Panc1 (cell line): ENCODE measurements around the gene IL17C. TPM values are rescaled to one million over a fixed set of nuclear protein-coding genes. Genes with fewer than 3 reads are reported as not detected.
A peak's percentile ranks its signal among the peaks of the same experiment; 100 is the strongest.

ENCODE experiments used
- ATAC-seq: fragments of 200-7000 bp; cut with Tn5 transposase; 2 replicates; pipeline ENCODE4 v1.9.1; 2020; ENCODE audit warnings: mild to moderate bottlenecking, moderate library complexity
- BruUV-seq: library from RNA; stranded (reverse); fragments of 400-500 nt; replicated peaks from 2 replicates; lab custom pipeline; 2021; lab: Mats Ljungman, UMichigan
- CTCF ChIA-PET: fragments of 300-600 bp; sonication (Branson Sonifier 250); formaldehyde crosslinking; loops from one replicate; lab custom pipeline; 2022; ENCODE audit warnings: antibody characterized with exemption; lab: Charles Lee
- POLR2A ChIA-PET: fragments of 300-600 bp; sonication (Branson Sonifier 250); formaldehyde crosslinking; loops from one replicate; lab custom pipeline; 2022; ENCODE audit warnings: antibody characterized with exemption; lab: Charles Lee
- DNase-seq: peaks from one replicate; pipeline ENCODE4 v3.0.0-alpha.2; 2010; ENCODE audit warnings: low read depth, low spot score
- H3K27ac ChIP-seq: 2 replicates; pipeline ENCODE4 v1.5.1; 2011; ENCODE audit warnings: mild to moderate bottlenecking, low read length, inconsistent platforms
- H3K27me3 ChIP-seq: fragments of 200-500 bp; sonication (Bioruptor generic); 2 replicates; pipeline ENCODE4 v1.6.0; 2014; ENCODE audit warnings: low read length, inconsistent platforms; ENCODE audit not compliant: control insufficient read depth, insufficient read depth
- H3K36me3 ChIP-seq: fragments of 200-500 bp; sonication (Bioruptor generic); 2 replicates; pipeline ENCODE4 v1.5.1; 2014; ENCODE audit warnings: inconsistent platforms, mild to moderate bottlenecking, low read length, moderate library complexity; ENCODE audit not compliant: control insufficient read depth, insufficient read depth
- H3K4me1 ChIP-seq: 2 replicates; pipeline ENCODE4 v1.5.1; 2011; ENCODE audit warnings: inconsistent platforms, mild to moderate bottlenecking, low read length, moderate library complexity; ENCODE audit not compliant: control insufficient read depth, insufficient read depth
- H3K4me3 ChIP-seq, 2 experiments: 2 replicates each; pipeline ENCODE4 v1.5.1; 2011 to 2012; ENCODE audit warnings: low read depth in 2 of 2, low read length in 2 of 2, mild to moderate bottlenecking in 2 of 2, inconsistent platforms in 1 of 2, moderate library complexity in 1 of 2
- H3K9me3 ChIP-seq: fragments of 200-500 bp; sonication (Bioruptor generic); 2 replicates; pipeline ENCODE4 v1.5.1; 2014; ENCODE audit warnings: low read depth, mild to moderate bottlenecking, inconsistent platforms, low read length, moderate library complexity; ENCODE audit not compliant: control insufficient read depth, insufficient read depth
- CTCF ChIP-seq: fragments of 450-650 bp; IDR thresholded peaks from 2 replicates; pipeline ENCODE4 v1.5.1; 2017; ENCODE audit warnings: mild to moderate bottlenecking
- POLR2AphosphoS5 ChIP-seq: IDR thresholded peaks from 2 replicates; pipeline ENCODE4 v1.6.1; 2012; ENCODE audit warnings: mild to moderate bottlenecking, low read depth, low read length, moderate library complexity
- SIN3A ChIP-seq: IDR thresholded peaks from 2 replicates; pipeline ENCODE4 v1.6.1; 2012; ENCODE audit warnings: low read depth, mild to moderate bottlenecking, low read length, moderate library complexity, borderline replicate concordance; ENCODE audit not compliant: insufficient read depth
- TCF7L2 ChIP-seq: IDR thresholded peaks from 2 replicates; pipeline ENCODE4 v1.6.1; 2011; ENCODE audit warnings: mild to moderate bottlenecking, low read depth, low read length, inconsistent platforms
- in situ Hi-C: cut with HindIII; loops from 2 replicates; pipeline ENCODE4 v1.10.0; 2016; ENCODE audit warnings: low sequenced_read_pairs, low pct_unique_long_range_greater_than_20kb
- intact Hi-C: fragments of 100-400 bp; cut with micrococcal nuclease; formaldehyde crosslinking; loops from one replicate; pipeline ENCODE4 v1.10.0; 2022; ENCODE audit not compliant: unreplicated experiment
- total RNA-seq: library from RNA; stranded (reverse); gene quantifications from one replicate; pipeline ENCODE4 v1.2.1, GENCODE V29; 2021; ENCODE audit not compliant: unreplicated experiment
- TF ChIP-seq, protein P1 (sequence below), 2 experiments: IDR thresholded peaks; 2 replicates each; pipeline ENCODE4 v1.6.1; 2011 to 2012; ENCODE audit warnings: low read depth in 2 of 2, control low read depth in 1 of 2, low read length in 1 of 2, mild to moderate bottlenecking in 1 of 2, moderate library complexity in 1 of 2; ENCODE audit not compliant: insufficient read depth in 1 of 2

Gene IL17C
- total RNA-seq, 1 experiment from 2014 or later = not detected

DNA sequence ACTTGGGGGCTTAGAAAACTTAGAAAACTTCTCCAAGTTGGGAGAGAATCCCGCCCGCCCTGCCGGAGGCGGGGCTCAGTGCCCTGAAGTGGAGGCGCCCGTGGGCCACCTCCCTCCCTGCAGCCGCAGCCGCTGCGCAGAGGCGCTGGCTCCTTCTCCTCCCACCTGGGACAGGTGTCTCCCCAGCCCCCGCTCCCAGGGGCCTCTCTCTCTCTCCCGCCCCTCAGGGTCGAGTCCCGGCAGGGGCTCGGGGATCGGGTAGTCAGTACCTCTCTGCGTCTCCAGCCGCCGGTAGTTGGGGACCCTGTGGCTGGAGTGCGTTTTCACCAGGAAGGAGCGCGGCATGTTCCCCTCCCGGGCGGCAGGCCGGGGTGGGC is 47.7 kb downstream of the IL17C start:
- intact Hi-C loops = no loop called here
- peak overlapping the region; percentile 45 to 58 for H3K4me3 ChIP-seq
- TF ChIP-seq, protein P1, sequence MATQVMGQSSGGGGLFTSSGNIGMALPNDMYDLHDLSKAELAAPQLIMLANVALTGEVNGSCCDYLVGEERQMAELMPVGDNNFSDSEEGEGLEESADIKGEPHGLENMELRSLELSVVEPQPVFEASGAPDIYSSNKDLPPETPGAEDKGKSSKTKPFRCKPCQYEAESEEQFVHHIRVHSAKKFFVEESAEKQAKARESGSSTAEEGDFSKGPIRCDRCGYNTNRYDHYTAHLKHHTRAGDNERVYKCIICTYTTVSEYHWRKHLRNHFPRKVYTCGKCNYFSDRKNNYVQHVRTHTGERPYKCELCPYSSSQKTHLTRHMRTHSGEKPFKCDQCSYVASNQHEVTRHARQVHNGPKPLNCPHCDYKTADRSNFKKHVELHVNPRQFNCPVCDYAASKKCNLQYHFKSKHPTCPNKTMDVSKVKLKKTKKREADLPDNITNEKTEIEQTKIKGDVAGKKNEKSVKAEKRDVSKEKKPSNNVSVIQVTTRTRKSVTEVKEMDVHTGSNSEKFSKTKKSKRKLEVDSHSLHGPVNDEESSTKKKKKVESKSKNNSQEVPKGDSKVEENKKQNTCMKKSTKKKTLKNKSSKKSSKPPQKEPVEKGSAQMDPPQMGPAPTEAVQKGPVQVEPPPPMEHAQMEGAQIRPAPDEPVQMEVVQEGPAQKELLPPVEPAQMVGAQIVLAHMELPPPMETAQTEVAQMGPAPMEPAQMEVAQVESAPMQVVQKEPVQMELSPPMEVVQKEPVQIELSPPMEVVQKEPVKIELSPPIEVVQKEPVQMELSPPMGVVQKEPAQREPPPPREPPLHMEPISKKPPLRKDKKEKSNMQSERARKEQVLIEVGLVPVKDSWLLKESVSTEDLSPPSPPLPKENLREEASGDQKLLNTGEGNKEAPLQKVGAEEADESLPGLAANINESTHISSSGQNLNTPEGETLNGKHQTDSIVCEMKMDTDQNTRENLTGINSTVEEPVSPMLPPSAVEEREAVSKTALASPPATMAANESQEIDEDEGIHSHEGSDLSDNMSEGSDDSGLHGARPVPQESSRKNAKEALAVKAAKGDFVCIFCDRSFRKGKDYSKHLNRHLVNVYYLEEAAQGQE (IDR thresholded peaks at IDR 0.05; ENCODE audit: insufficient read depth in 1 of 2, low read depth in 2 of 2, low read length in 1 of 2) = no peak
- TF ChIP-seq CTCF = no peak
- no peak for TF ChIP-seq POLR2AphosphoS5
- TF ChIP-seq SIN3A = no peak
- TF ChIP-seq TCF7L2 = no peak
- POLR2A ChIA-PET = no interaction called here
- in situ Hi-C loops = no loop called here
- BruUV-seq = no TSS peak
- no peaks in the 10 kb centered on the region for H3K9me3 ChIP-seq
- CTCF ChIA-PET = no interaction called here
- ATAC-seq (peak; percentile 54), DNase-seq (no peak)
- no peaks in the 10 kb centered on the region for H3K27me3 ChIP-seq
- H3K4me1 ChIP-seq = no peaks in the 10 kb centered on the region; the same call in 1 of the 2 replicates
- no peak overlapping the region for H3K27ac ChIP-seq
- H3K36me3 ChIP-seq = no peaks in the 10 kb centered on the region

DNA sequence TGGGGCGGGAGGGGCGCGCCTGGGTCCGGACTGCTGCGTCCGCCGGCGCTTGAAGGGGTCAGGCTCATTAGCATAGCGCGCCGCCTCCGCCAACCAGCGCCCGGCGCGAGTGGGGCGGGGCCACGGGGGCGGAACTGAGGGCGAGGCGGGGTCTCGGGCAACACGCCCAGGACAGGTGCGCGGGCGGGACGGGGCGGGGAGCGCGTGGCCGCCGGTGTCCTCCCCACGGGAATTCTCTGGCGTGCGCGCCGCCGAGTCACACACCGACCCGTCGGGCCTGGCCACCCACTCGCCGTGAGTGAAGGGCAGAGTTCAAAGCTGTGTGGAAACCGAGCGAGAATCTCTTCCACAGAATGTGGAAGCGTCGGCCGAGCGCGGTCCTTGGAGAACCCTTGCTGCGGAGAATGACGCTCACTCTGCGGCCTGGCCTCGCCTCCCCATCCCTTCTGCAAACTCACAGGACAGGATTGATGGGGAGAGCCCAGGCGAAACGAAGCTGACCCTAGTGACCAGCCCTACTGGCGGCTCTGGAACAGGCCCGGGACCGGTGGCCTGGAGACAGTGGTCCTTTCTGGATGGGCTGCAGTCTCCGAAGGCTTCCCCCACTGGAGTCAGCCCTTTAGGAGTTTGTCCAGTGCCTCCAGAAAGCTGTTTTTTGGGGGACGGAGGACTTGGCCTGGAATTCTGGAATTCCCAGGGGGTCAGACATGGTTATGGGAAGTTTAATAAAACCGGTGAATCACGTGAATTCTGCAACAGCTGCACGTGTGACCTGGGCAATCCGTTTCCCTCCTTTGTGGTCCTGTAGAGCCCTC is 48.3 kb downstream of the IL17C start, which contains the start of gene SNAI3:
Gene SNAI3 (minus strand): TSS at position 69 of the 815 bp plus-strand sequence. CDS start 101 bp downstream, outside the sequence.
- no TSS peak for BruUV-seq
- Histone ChIP-seq H3K4me1 (no peaks in the 10 kb centered on the region; the same call in 1 of the 2 replicates), H3K4me3 (peak within 1 kb of the TSS; percentile 45 to 58), H3K27ac (no peak within 1 kb of the TSS), H3K27me3 (no peaks in the 10 kb centered on the region), H3K36me3 (no peaks in the 10 kb centered on the region), H3K9me3 (no peaks in the 10 kb centered on the region)
- intact Hi-C loops = no loop called here
- CTCF ChIA-PET = interaction anchor here (1.3 kb wide), 1 partner anchor 10 kb away, joined by 3 read pairs; no protein-coding TSS in a partner anchor
- POLR2A ChIA-PET = interaction anchor here (0.5 kb wide), 1 partner anchor 19 kb away, joined by 4 read pairs; no protein-coding TSS in a partner anchor
- TF ChIP-seq TCF7L2 (no peak), CTCF (no peak), POLR2AphosphoS5 (no peak)
- TF ChIP-seq, protein P1 (IDR thresholded peaks at IDR 0.05; ENCODE audit: insufficient read depth in 1 of 2, low read depth in 2 of 2, low read length in 1 of 2) = no peak
- in situ Hi-C loops = no loop called here
- DNase-seq (no peak), ATAC-seq (peak; percentile 92)
